Bronchus fibroblast of lung (primary cell): ENCODE results near the gene CHRND. TPM values are rescaled to one million over a fixed set of nuclear protein-coding genes. Genes with fewer than 3 reads are reported as not detected.

Experiments
- total RNA-seq: library from RNA; depleted of rRNA; stranded (reverse); fragments of >200 nt; gene quantifications from 2 replicates; pipeline ENCODE4 v1.2.3, GENCODE V29; 2015

The CHRND gene
- total RNA-seq: not detected in 2 replicates

DNA sequence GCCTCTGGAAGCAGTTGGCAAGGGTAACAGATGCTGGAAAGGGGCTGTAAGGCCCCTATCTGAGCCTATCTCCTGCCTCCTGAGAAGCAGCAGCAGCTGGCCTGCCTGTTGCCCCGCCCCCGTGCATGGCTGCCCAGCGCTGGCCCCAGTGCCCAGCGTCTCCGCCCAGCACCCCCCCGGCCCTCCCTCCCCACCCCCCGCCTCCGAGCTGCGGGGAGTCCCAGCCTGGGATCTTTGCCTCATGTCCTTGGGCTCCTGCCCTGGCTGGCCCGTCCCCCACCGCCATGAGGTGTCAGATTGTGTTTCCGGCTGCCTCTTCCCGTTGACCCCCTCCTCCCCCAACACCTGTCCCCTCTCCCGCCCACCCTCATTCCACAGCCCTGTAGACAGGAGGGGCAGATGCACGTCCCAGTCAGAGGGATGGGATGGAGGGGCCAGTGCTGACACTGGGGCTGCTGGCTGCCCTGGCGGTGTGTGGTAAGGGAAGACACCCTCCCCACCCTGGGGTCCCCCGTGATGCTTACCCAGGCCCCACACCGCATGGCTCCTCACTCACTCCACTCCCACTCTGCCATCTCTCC is at the start of gene CHRND:
Gene CHRND (plus strand): TSS at position 370 of the 581 bp plus-strand sequence. CDS start 56 bp downstream, at position 426.

DNA sequence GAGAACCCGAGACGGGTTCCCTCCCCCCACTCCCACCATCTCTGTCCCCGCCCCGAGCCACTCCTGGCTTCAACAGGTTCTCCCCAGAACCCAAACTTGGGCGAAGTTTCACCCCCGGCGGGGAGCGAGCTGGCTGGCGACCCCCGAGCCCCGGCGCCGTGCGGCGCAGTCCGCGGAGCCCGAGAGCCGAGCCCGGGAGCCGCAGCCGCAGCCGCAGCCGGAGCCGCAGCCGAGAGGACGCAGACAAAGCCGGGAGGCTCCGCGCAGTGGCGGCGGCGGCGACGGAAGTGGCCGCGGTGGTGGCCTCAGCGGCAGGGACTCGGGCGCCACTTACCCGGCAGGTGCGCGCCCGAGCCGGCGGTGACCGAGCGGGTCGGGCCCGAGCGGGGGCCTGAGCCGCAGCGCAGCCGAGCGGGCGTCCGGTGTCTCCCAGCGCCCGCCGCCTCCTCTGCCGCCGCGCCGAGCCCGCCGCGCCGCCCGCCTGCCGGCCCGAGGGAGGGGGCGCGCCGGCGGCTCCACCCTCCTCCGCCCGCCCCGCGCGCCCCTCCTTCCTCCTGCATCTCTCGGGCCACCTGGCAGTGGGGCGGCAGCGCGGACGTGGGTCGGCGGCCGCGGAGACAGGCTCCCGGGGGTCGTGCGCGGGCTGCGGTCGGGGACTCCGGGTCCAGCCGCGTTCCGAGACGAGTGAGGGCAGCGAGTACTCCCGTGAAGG is 38.4 kb upstream of the CHRND start, which contains the start of gene ECEL1:
Gene ECEL1 (minus strand): TSS at position 450 of the 712 bp plus-strand sequence. CDS start 1,181 bp downstream, outside the sequence.

DNA sequence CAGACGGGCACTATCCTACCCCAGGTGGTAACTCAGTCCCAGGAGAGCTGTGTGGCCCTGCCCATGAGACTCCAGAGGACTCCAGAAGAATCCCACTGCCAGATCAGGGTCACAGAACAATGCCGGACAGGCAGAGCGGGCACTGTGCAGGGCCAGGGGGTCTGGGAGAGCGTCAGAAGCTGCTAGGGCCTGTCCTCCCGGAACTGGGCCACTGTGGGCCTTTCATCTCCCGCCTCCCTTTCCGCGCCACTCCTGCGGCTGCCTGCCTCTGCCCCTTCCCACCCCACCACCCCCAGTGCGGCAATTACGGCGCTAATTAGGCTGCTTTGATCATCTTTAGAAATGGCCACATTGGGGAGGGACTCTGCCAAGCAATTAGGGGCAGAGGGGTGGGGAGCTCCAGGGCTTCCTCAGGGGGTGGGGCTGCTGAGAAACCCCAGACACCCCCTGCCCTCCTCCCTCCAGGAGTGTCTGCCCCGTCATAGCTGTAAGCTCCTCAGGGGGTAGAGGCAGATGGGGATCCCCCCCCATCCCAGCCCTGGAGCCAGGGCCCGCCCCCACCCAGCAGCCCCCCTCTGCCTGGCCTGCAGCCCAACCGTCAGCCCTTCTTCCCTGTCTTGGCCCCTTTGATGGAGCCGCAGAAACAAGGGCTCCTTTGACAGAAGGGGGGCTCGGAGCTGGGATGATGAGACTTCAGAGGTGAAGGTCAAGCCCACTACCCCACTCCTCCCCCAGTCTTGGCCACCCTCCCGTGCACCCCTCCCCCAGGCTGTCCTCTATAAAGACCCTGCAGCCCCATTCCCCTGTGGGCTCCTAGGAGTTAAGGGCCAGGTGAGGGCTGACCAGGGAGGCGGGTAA is 6.2 kb upstream of the CHRND start, which contains the start of gene PRSS56:
Gene PRSS56 (plus strand): TSS at position 808 of the 858 bp plus-strand sequence. CDS start 211 bp downstream, outside the sequence.

DNA sequence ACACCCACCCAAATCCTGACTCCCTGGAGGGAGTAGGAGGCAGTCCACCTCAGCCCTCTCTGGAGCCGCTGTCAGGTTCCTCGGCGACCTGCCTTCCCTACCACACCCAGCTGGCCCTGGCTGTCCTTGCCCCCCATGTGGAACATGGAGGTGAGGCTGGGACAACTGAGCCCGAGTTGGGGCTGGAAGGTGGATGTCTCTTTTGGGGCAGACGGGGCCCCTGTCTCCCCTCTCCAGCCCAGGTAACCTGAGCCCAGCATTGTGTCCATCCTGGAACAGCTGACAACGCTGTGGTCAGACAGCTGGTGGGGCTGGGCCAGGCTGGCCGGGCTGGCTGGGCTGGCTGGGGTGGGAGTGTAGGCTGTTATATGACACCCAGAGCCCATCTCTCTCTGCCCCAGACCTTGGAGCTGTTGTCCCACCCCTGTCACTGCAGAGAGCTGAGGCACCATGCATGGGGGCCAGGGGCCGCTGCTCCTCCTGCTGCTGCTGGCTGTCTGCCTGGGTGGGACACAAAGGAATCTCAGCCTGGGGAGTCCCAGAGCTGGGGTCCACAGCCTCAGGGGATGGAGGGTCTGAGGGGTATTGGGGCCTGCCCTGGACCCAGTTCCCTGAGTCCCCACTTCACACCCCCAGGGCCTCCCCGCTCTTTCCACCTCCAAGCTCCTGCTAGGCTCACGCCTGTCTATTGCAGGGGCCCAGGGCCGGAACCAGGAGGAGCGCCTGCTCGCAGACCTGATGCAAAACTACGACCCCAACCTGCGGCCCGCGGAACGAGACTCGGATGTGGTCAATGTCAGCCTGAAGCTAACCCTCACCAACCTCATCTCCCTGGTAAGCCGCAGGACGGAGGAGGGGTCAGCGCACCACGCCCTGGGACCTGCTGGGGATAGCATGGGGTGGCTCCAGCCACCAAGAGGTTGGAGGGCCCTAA is 13.6 kb downstream of the CHRND start, which contains the start of gene CHRNG:
Gene CHRNG (plus strand): TSS at position 395 of the 934 bp plus-strand sequence. CDS start 56 bp downstream, at position 451.

DNA sequence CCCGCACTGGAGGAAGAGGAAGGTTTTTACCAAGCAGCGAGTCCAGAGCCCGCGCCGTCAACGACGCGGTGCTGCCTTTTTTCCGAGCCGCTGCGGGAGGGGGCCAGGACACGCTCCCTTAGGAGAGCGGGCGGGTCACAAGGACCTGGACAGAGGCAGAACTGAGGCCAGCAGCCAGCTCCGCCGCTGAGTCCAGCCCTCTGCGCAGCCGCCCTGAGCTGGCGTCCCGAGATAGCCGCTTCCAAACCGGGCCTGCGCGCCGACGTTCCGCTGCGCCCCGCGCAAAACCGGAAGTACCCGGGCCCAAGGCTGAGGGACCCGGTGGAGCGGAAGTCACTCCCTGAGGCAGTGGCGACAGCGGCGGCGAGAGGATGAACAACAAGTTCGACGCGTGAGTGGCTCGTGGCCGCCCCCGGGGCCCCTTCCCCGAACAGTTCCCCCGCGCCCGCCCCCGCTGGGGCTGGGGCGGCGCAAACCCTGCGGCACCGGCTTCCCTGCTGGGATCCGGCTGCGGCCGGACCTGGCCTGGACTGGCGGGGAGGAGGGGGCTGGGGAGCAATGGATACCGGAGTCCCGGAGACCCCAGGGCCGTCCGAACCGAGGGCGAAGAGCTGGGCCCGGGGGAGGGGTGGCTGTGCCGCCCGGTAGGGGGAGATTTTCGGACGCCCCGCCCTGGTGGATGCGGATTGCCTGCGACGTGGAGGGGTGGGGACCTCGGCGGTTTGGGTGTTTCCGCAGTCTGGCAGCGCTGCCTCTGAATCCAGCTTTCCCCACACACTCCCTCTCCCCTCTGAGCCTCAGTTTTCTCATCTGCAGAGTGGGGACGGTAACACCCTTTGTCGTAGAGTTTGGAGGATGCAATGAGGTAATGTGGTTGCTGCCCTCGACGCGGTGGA is 24.6 kb downstream of the CHRND start, which contains the start of the genes EIF4E2 and TIGD1:
Gene EIF4E2 (plus strand): TSS at position 336 of the 896 bp plus-strand sequence. CDS start 36 bp downstream, at position 372.
Gene TIGD1 (minus strand): TSS at position 204 of the 896 bp plus-strand sequence. CDS start 675 bp downstream, outside the sequence.

Other genes starting within 250 kb of the CHRND start
- gene ALPP, start 147.4 kb upstream of the CHRND start, total RNA-seq: not detected in 2 replicates
- not detected in 2 replicates for gene ALPG, start 119.3 kb upstream of the CHRND start, total RNA-seq
- gene ALPI, start 70.0 kb upstream of the CHRND start, total RNA-seq: not detected in 2 replicates
- gene ECEL1, start 38.3 kb upstream of the CHRND start, total RNA-seq: not detected in 2 replicates
- not detected in 2 replicates for gene PRSS56, start 5.8 kb upstream of the CHRND start, total RNA-seq
- not detected in 2 replicates for gene CHRNG, start 13.5 kb downstream of the CHRND start, total RNA-seq
- gene TIGD1, start 24.4 kb downstream of the CHRND start, total RNA-seq: 2.1 and 3.2 TPM in 2 replicates
- gene EIF4E2, start 24.5 kb downstream of the CHRND start, total RNA-seq: 84.4 and 85.9 TPM in 2 replicates
- 0.45 TPM in 1 of 2 replicates, not detected in the other for gene EFHD1, start 107.4 kb downstream of the CHRND start, total RNA-seq
- 21.3 and 26.9 TPM in 2 replicates for gene GIGYF2, start 171.2 kb downstream of the CHRND start, total RNA-seq